ENCODE data around the gene GGA3. TPM values are rescaled to one million over a fixed set of nuclear protein-coding genes. Genes with fewer than 3 reads are reported as not detected.
"Not testable (repeated sequence)": the region's sequence is repeated elsewhere in the genome, so short reads cannot be mapped to it uniquely, and the experiment has no call there.

Gene GGA3
- 10 to 100 TPM; 37.2 to 45.7 (median 39.9) TPM for polyA plus RNA-seq (ENCODE audit: insufficient read depth in 1 of 5, insufficient read length in 5 of 5, low replicate concordance in 1 of 5)
- long read RNA-seq, donor 1, partial matches to known transcripts, result 14 of 87 reads
- long read RNA-seq, donor 1, other reads (novel, unspliced or antisense), result 73 of 87 reads
- long read RNA-seq, donor 2, full-length matches to known transcripts, result 2 of 2 reads
- long read RNA-seq, donor 2, partial matches to known transcripts, result 0 of 2 reads
- long read RNA-seq, donor 2, other reads (novel, unspliced or antisense), result 0 of 2 reads
- long read RNA-seq, donor 3, partial matches to known transcripts, result 0 of 2 reads
- long read RNA-seq, donor 3, other reads (novel, unspliced or antisense), result 0 of 2 reads
- long read RNA-seq, donor 4, result 0 reads
- long read RNA-seq, donor 5, partial matches to known transcripts, result 32 of 139 reads
- long read RNA-seq, donor 5, other reads (novel, unspliced or antisense), result 104 of 139 reads
- long read RNA-seq, donor 6, full-length matches to known transcripts, result 3 of 3 reads
- long read RNA-seq, donor 6, partial matches to known transcripts, result 0 of 3 reads
- long read RNA-seq, donor 6, other reads (novel, unspliced or antisense), result 0 of 3 reads
- long read RNA-seq, donor 7, full-length matches to known transcripts, result 3 of 3 reads
- long read RNA-seq, donor 7, partial matches to known transcripts, result 0 of 3 reads
- long read RNA-seq, donor 7, other reads (novel, unspliced or antisense), result 0 of 3 reads
- long read RNA-seq, donor 8, partial matches to known transcripts, result 0 of 33 reads
- long read RNA-seq, donor 8, other reads (novel, unspliced or antisense), result 33 of 33 reads

- peak; percentile 96 for DNase-seq
Observed at GRCh38 chr17:75261336-75262111, at the start of gene GGA3, which contains the start of gene MRPS7. GGA3 (minus strand) TSS chr17:75261606; CDS start chr17:75261587, 19 bp downstream. MRPS7 (plus strand) TSS chr17:75261879; CDS start chr17:75261901, 22 bp downstream.

GRCh38 chr17:75308732-75309629 lies 47.6 kb upstream of the GGA3 start:
- no peak for DNase-seq

GRCh38 chr17:75307957-75308731 lies 46.7 kb upstream of the GGA3 start:
- DNase-seq, result no peak

GRCh38 chr17:75301502-75302206 lies 40.2 kb upstream of the GGA3 start:
- no peak for DNase-seq

- DNase-seq, result no peak
Observed at GRCh38 chr17:75301049-75301448, 39.6 kb upstream of the GGA3 start.

GRCh38 chr17:75300280-75300679 lies 38.9 kb upstream of the GGA3 start:
- DNase-seq, result no peak

- DNase-seq, result no peak
Observed at GRCh38 chr17:75295201-75296158, 34.1 kb upstream of the GGA3 start.

- DNase-seq, result not testable (repeated sequence)
Observed at GRCh38 chr17:75292810-75293448, 31.5 kb upstream of the GGA3 start.

GRCh38 chr17:75289832-75290337 lies 28.5 kb upstream of the GGA3 start:
- DNase-seq, result no peak

GRCh38 chr17:75289115-75289831 lies 27.9 kb upstream of the GGA3 start, which contains the start of gene SLC25A19:
SLC25A19 (minus strand) TSS chr17:75289433; CDS start chr17:75286764, 2,669 bp downstream.
- DNase-seq, result peak; percentile 96 to 97

- DNase-seq, result no peak
Observed at GRCh38 chr17:75288770-75289114, 27.3 kb upstream of the GGA3 start.

- no peak for DNase-seq
Observed at GRCh38 chr17:75288359-75288758, 27.0 kb upstream of the GGA3 start.

- no peak for DNase-seq
Observed at GRCh38 chr17:75287221-75287620, 25.8 kb upstream of the GGA3 start.

GRCh38 chr17:75285123-75285522 lies 23.7 kb upstream of the GGA3 start:
- no peak for DNase-seq

GRCh38 chr17:75280189-75280588 lies 18.8 kb upstream of the GGA3 start:
- DNase-seq, result not testable (repeated sequence)

- no peak for DNase-seq
Observed at GRCh38 chr17:75277664-75278071, 16.3 kb upstream of the GGA3 start.

All from right lung (tissue), 10 donors.